Astrocyte of the spinal cord (primary cell): ENCODE measurements around the gene HSPA4L.

Experiments used
- DNase-seq: peaks from one replicate; pipeline ENCODE4 v3.0.0; 2011; ENCODE audit warnings: low read depth, low spot score
- H3K4me3 ChIP-seq: 2 replicates; pipeline ENCODE4 v1.5.1; 2011; ENCODE audit warnings: low read depth, mild to moderate bottlenecking, low read length, moderate library complexity
- in situ Hi-C: cut with HindIII; loops from 2 replicates; pipeline ENCODE4 v1.10.0; 2017; ENCODE audit warnings: low sequenced_read_pairs
- TF ChIP-seq, protein P1 (sequence below): IDR thresholded peaks from 2 replicates; pipeline ENCODE4 v1.5.1; 2012; ENCODE audit warnings: low read depth, mild to moderate bottlenecking, low read length, inconsistent platforms

The HSPA4L gene

DNA sequence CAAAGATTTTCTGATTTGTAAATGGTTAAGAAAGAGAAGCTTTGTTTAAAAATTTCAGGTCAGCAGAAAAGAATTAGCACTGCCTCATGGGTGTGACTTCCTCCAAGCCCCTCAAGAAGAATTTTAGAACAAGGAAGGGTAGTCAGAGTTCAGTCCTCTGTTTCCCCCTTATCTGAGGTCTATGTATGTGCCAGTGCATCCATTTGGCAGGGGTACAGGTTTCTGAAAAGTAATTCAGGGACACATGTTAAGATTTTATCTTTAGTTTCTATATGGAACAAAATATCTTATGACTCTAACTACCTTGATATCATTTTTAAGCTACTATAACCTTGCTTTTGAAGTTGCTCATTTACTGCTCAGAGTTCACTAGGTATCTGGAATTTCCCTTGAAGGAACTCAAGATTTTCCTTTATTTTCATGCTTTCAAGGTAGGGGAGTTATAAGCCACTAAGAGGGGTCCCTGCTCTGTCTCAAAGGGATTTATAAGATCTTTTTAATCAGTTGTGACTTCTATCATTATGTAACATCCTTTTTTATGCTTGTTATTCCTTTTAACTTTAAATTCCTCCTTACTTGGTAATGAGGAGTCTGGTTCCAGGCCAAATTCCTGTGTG lies 74.2 kb downstream of the HSPA4L start:
- in situ Hi-C loops, result no loop called here
- H3K4me3 ChIP-seq, result no peak overlapping the region
- no peak for DNase-seq
- TF ChIP-seq, protein P1, sequence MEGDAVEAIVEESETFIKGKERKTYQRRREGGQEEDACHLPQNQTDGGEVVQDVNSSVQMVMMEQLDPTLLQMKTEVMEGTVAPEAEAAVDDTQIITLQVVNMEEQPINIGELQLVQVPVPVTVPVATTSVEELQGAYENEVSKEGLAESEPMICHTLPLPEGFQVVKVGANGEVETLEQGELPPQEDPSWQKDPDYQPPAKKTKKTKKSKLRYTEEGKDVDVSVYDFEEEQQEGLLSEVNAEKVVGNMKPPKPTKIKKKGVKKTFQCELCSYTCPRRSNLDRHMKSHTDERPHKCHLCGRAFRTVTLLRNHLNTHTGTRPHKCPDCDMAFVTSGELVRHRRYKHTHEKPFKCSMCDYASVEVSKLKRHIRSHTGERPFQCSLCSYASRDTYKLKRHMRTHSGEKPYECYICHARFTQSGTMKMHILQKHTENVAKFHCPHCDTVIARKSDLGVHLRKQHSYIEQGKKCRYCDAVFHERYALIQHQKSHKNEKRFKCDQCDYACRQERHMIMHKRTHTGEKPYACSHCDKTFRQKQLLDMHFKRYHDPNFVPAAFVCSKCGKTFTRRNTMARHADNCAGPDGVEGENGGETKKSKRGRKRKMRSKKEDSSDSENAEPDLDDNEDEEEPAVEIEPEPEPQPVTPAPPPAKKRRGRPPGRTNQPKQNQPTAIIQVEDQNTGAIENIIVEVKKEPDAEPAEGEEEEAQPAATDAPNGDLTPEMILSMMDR, result no peak

DNA sequence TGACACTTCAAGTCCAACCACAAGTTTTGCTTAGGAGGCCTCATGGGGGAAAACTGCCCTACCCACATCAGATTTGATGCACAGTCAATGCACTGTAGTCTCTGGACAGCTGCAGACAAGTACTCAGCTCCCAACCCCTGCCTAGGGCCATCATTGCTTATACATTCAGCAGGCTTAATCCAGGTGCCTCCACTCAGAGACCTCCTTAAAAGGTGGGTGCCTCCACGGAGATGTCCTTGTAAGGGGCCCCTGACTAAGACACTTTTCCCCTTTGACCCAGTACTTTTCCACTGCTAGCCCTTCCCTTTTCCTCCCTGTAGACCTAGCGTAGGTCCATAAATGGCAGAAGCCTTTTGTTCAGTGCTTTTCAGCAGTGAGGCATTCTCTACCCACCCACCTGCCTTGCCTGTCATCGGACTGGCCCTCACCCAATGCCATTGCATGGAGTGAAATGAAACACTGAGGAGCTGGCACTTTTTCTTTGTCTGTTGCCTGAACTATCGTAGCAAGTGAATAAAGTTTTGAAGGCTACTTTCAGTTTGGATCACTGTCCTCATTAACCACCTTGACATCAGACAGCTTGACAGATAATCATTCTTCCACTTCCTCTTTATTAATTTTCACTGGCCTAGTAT lies 74.8 kb downstream of the HSPA4L start:
- H3K4me3 ChIP-seq, result no peak overlapping the region
- peak; percentile 85 for DNase-seq
- in situ Hi-C loops, result no loop called here
- TF ChIP-seq, protein P1, result no peak

DNA sequence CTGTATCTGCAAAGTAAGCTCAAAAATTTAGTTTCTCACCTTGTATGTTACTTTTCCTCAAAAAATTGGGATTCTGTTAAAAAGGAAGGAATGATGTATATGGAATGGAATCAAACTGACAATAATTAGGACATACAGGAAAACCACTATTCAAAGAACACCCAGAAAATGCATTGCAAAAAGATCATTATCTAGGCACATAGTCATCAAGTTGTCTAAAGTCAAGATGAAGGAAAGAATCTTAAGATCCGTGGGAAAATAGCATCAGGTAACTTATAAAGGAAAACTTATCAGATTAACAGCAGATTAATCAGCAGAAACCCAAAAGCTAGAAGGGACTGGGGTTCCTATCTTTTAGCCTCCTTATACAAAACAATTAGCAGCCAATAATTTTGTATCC lies 75.5 kb downstream of the HSPA4L start:
- TF ChIP-seq, protein P1, result no peak
- no peak overlapping the region for H3K4me3 ChIP-seq
- in situ Hi-C loops, result no loop called here
- DNase-seq, result no peak

DNA sequence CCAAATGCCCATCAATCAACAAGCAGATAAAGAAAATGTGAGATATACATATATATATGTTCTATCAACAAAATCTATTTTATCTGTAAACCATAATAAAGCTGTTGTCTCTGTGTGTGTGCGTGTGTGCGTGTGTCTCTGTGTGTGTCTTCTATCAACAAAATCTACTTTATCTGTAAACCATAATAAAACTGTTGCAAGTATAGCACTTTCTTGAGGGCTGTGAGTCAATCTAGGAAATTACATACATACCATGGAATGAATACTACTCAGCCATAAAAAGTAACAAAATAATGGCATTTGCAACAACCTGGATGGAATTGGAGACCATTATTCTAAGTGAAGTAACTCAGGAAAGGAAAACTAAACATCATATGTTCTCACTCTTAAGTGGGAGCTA lies 86.1 kb downstream of the HSPA4L start:
- no peak for DNase-seq
- TF ChIP-seq, protein P1, result no peak
- H3K4me3 ChIP-seq, result no peak overlapping the region
- in situ Hi-C loops, result no loop called here

DNA sequence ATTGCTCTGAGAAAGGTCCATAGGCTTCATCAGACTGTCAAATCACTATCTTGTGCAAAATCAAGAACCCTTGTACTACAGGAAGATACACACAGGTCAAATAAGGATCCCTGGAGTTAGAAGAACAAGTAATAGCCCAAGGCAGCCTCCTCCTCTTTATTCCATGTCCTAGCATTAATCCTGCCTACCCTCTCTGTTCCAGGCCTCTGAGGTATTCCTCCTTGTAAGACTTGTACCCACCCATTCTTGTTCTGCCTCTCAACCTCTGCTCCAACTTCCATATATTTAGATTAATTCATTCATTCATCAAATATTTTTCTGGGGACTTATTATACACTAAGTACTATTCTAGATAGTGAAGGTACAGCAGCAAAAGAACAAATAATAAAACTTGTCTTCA lies 88.2 kb downstream of the HSPA4L start:
- in situ Hi-C loops, result no loop called here

DNA sequence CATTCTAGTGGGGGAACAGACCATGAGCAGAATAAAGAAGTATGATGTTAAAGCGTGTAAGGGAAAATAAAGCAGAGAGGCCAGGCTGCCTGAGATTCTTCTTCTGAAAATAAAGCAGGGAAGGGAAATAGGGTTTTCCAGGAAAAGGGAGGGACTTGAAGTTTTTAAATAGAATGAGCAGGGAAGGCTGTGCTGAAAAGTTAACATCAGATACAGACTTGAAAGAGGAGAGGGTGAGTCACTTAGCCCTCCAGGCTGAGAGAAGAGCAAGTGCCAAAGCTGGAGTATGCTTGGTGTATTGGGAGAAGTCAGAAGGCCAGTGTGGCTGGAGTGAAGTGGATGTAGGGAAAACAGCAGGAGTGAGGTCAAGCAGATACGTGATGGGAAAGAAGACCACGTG lies 88.6 kb downstream of the HSPA4L start:
- no peak overlapping the region for H3K4me3 ChIP-seq
- DNase-seq, result peak; percentile 88
- TF ChIP-seq, protein P1, result no peak
- in situ Hi-C loops, result no loop called here

More for the DNA sequence above, 88.2 kb downstream of the HSPA4L start:
- H3K4me3 ChIP-seq, result no peak overlapping the region
- DNase-seq, result no peak
- TF ChIP-seq, protein P1, result no peak
